Left ventricle myocardium superior (tissue), 1 donor: ENCODE results near the gene SLC37A1. TPM values are rescaled to one million over a fixed set of nuclear protein-coding genes. Genes with fewer than 3 reads are reported as not detected.

ENCODE experiments used
- ATAC-seq: fragments of 200-7000 bp; cut with Tn5 transposase; one replicate; pipeline ENCODE4 v1.9.1; 2020; ENCODE audit warnings: mild to moderate bottlenecking, moderate library complexity
- DNase-seq: peaks from one replicate; pipeline ENCODE4 v3.0.0-alpha.2; 2020
- intact Hi-C: fragments of 100-400 bp; cut with micrococcal nuclease; formaldehyde crosslinking; loops from one replicate; pipeline ENCODE4 v1.11.0; 2022
- total RNA-seq: library from RNA; stranded (reverse); fragmentation: NEBNext Ultra II Directional; extraction: Animal tissue kit (Norgen Biotek cat#: 25700); gene quantifications from one replicate; pipeline ENCODE4 v1.2.1, GENCODE V29; 2021
- donor health status: DM: no; HTN: yes; CAD: no; lungs with severe emphysema.

Gene SLC37A1
- total RNA-seq, 1 donor from 2014 or later, result 4.0 TPM

GRCh38 chr21:42553435-42553834, 39.8 kb downstream of the SLC37A1 start:
- no peak for ATAC-seq
- intact Hi-C loops, result no loop called here
- no peak for DNase-seq

- intact Hi-C loops, result no loop called here
- peak; percentile 56 for DNase-seq
- ATAC-seq, result peak; percentile 91
Observed at GRCh38 chr21:42554251-42554961, 40.8 kb downstream of the SLC37A1 start.

GRCh38 chr21:42555756-42556438, 42.2 kb downstream of the SLC37A1 start:
- ATAC-seq (no peak), DNase-seq (no peak)
- intact Hi-C loops, result no loop called here

- DNase-seq, result no peak
- no peak for ATAC-seq
- intact Hi-C loops, result no loop called here
Observed at GRCh38 chr21:42556476-42556875, 42.8 kb downstream of the SLC37A1 start.

- DNase-seq, result no peak
Observed at GRCh38 chr21:42556960-42557359, 43.3 kb downstream of the SLC37A1 start.

GRCh38 chr21:42557420-42557819, 43.8 kb downstream of the SLC37A1 start:
- no peak for ATAC-seq
- DNase-seq, result no peak
- intact Hi-C loops, result no loop called here

More at GRCh38 chr21:42556960-42557359, 43.3 kb downstream of the SLC37A1 start:
- intact Hi-C loops, result no loop called here
- no peak for ATAC-seq

GRCh38 chr21:42558368-42558767, 44.7 kb downstream of the SLC37A1 start:
- no peak for DNase-seq
- intact Hi-C loops, result no loop called here
- ATAC-seq, result no peak

GRCh38 chr21:42558846-42559245, 45.2 kb downstream of the SLC37A1 start:
- DNase-seq (no peak), ATAC-seq (no peak)
- intact Hi-C loops, result no loop called here

- ATAC-seq, result no peak
- DNase-seq, result no peak
- intact Hi-C loops, result no loop called here
Observed at GRCh38 chr21:42559326-42559725, 45.7 kb downstream of the SLC37A1 start.

GRCh38 chr21:42560517-42561179, 47.0 kb downstream of the SLC37A1 start:
- intact Hi-C loops, result no loop called here
- DNase-seq, result no peak
- ATAC-seq, result no peak

GRCh38 chr21:42561762-42562650, 48.4 kb downstream of the SLC37A1 start:
- intact Hi-C loops, result no loop called here
- DNase-seq (no peak), ATAC-seq (no peak)

- DNase-seq (no peak), ATAC-seq (no peak)
- intact Hi-C loops, result no loop called here
Observed at GRCh38 chr21:42562816-42563215, 49.2 kb downstream of the SLC37A1 start.

GRCh38 chr21:42563261-42563660, 49.6 kb downstream of the SLC37A1 start:
- DNase-seq, result no peak
- ATAC-seq, result no peak
- intact Hi-C loops, result no loop called here

- intact Hi-C loops, result no loop called here
- DNase-seq (no peak), ATAC-seq (no peak)
Observed at GRCh38 chr21:42563686-42564085, 50.0 kb downstream of the SLC37A1 start.

- intact Hi-C loops, result no loop called here
- DNase-seq, result no peak
- no peak for ATAC-seq
Observed at GRCh38 chr21:42564561-42564971, 50.9 kb downstream of the SLC37A1 start.

GRCh38 chr21:42565206-42565810, 51.7 kb downstream of the SLC37A1 start:
- DNase-seq (no peak), ATAC-seq (no peak)
- intact Hi-C loops, result no loop called here

- DNase-seq (no peak), ATAC-seq (no peak)
- intact Hi-C loops, result no loop called here
Observed at GRCh38 chr21:42565886-42566523, 52.4 kb downstream of the SLC37A1 start.

GRCh38 chr21:42566524-42567213, 53.0 kb downstream of the SLC37A1 start:
- DNase-seq, result no peak
- intact Hi-C loops, result no loop called here
- ATAC-seq, result no peak
